PC-9 (cell line): Measurements from ENCODE around the gene DSCAML1. TPM values are rescaled to one million over a fixed set of nuclear protein-coding genes. Genes with fewer than 3 reads are reported as not detected.

Experiments
- BruUV-seq: library from RNA; stranded (reverse); fragments of 400-500 nt; replicated peaks from 2 replicates; lab custom pipeline; 2021; lab: Mats Ljungman, UMichigan
- CTCF ChIA-PET: fragments of 300-600 bp; sonication (Branson Sonifier 250); formaldehyde crosslinking; loops from one replicate; lab custom pipeline; 2022; ENCODE audit warnings: antibody characterized with exemption; lab: Charles Lee
- POLR2A ChIA-PET: fragments of 300-600 bp; sonication (Branson Sonifier 250); formaldehyde crosslinking; loops from one replicate; lab custom pipeline; 2022; ENCODE audit warnings: antibody characterized with exemption; ENCODE audit not compliant: unreplicated experiment; lab: Charles Lee
- DNase-seq, 2 experiments: peaks; one replicate each; pipeline versions ENCODE4 v3.0.0 to v3.0.0-alpha.2; 2015 to 2022; ENCODE audit warnings: mixed read lengths in 1 of 2
- H2AFZ ChIP-seq: fragments of 200-600 bp; sonication (generic); 2 replicates; pipeline ENCODE4 v1.8.1; 2017; ENCODE audit warnings: antibody characterized with exemption
- H3F3A ChIP-seq: fragments of 200-600 bp; sonication (generic); 2 replicates; pipeline ENCODE4 v1.8.1; 2017; ENCODE audit warnings: antibody characterized with exemption, mild to moderate bottlenecking, low read depth; ENCODE audit not compliant: insufficient read depth
- H3K27ac ChIP-seq: fragments of 200-600 bp; sonication (generic); 2 replicates; pipeline ENCODE4 v1.6.1; 2016; ENCODE audit warnings: mixed run types
- H3K27me3 ChIP-seq: fragments of 200-600 bp; sonication (generic); 2 replicates; pipeline ENCODE4 v1.6.1; 2016; ENCODE audit warnings: low read depth, mixed run types; ENCODE audit not compliant: insufficient read depth
- H3K36me3 ChIP-seq: fragments of 200-600 bp; sonication (generic); 2 replicates; pipeline ENCODE4 v1.6.1; 2016; ENCODE audit warnings: low read depth, mixed run types
- H3K4me1 ChIP-seq: fragments of 200-600 bp; sonication (generic); replicated peaks from 2 replicates; pipeline ENCODE4 v1.6.1; 2016; ENCODE audit warnings: mixed run types; ENCODE audit not compliant: insufficient read depth
- H3K4me2 ChIP-seq: fragments of 200-600 bp; sonication (generic); 2 replicates; pipeline ENCODE4 v1.6.1; 2017; ENCODE audit warnings: mixed run types
- H3K4me3 ChIP-seq: fragments of 200-600 bp; sonication (generic); 2 replicates; pipeline ENCODE4 v1.6.1; 2016; ENCODE audit warnings: mixed run types
- H3K79me2 ChIP-seq: fragments of 200-600 bp; sonication (generic); 2 replicates; pipeline ENCODE4 v1.6.1; 2017; ENCODE audit warnings: low read depth, mixed run types
- H3K9me2 ChIP-seq: fragments of 200-600 bp; sonication (generic); 2 replicates; pipeline ENCODE4 v1.8.1; 2017; ENCODE audit warnings: mild to moderate bottlenecking; ENCODE audit not compliant: insufficient read depth
- H3K9me3 ChIP-seq: fragments of 200-600 bp; sonication (generic); 2 replicates; pipeline ENCODE4 v1.8.1; 2016; ENCODE audit warnings: low read depth; ENCODE audit not compliant: insufficient read depth
- H4K20me1 ChIP-seq: fragments of 200-600 bp; sonication (generic); 2 replicates; pipeline ENCODE4 v1.8.1; 2017; ENCODE audit not compliant: insufficient read depth
- CTCF ChIP-seq: fragments of 200-600 bp; sonication (generic); conservative IDR thresholded peaks from 2 replicates; pipeline ENCODE4 v1.6.1; 2017; ENCODE audit warnings: mixed run types, antibody characterized with exemption, mild to moderate bottlenecking, moderate library complexity
- EZH2 ChIP-seq: fragments of 200-600 bp; sonication (generic); IDR thresholded peaks from 2 replicates; pipeline ENCODE4 v1.8.0; 2017; ENCODE audit warnings: antibody characterized with exemption, low read depth
- intact Hi-C: fragments of 100-400 bp; cut with micrococcal nuclease; formaldehyde crosslinking; loops from one replicate; pipeline ENCODE4 v1.10.0; 2022; ENCODE audit not compliant: unreplicated experiment
- total RNA-seq: library from RNA; stranded (reverse); gene quantifications from 2 replicates; pipeline ENCODE4 v1.2.3, GENCODE V29; 2021

DSCAML1 gene
- total RNA-seq, 1 experiment from 2014 or later: not detected

- CTCF ChIA-PET: no interaction called here
- peaks cover 100% of the 10 kb centered on the region for H3K27me3 ChIP-seq
- DNase-seq: no peak
Measured at GRCh38 chr11:117495357-117495756, 301.7 kb downstream of the DSCAML1 start.

GRCh38 chr11:117492578-117493251 is 304.3 kb downstream of the DSCAML1 start:
- Histone ChIP-seq H3K27me3 (peaks cover 100% of the 10 kb centered on the region), H3K4me2 (no peak overlapping the region), H3F3A (no peaks in the 10 kb centered on the region), H3K27ac (no peak overlapping the region), H3K36me3 (no peaks in the 10 kb centered on the region), H4K20me1 (0 out of 2 replicates have a peak, but pooled peaks cover 4% of the 10 kb centered on the region), H3K79me2 (no peaks in the 10 kb centered on the region), H3K9me2 (no peaks in the 10 kb centered on the region), H3K4me1 (no peaks in the 10 kb centered on the region), H3K9me3 (no peaks in the 10 kb centered on the region), H2AFZ (no peak overlapping the region), H3K4me3 (no peak overlapping the region)
- intact Hi-C loops: no loop called here
- DNase-seq: no peak
- no TSS peak for BruUV-seq
- 0 out of 2 replicates have a peak, but pooled peaks have one; percentile 67 for TF ChIP-seq EZH2
- no peak for TF ChIP-seq CTCF
- ChIA-PET POLR2A (no interaction called here), CTCF (no interaction called here)

More at GRCh38 chr11:117495357-117495756, 301.7 kb downstream of the DSCAML1 start:
- Histone ChIP-seq H3F3A (no peaks in the 10 kb centered on the region), H3K4me3 (no peak overlapping the region), H4K20me1 (no peaks in the 10 kb centered on the region), H3K4me2 (no peak overlapping the region), H3K79me2 (no peaks in the 10 kb centered on the region), H2AFZ (no peak overlapping the region), H3K36me3 (no peaks in the 10 kb centered on the region), H3K4me1 (no peaks in the 10 kb centered on the region), H3K9me3 (no peaks in the 10 kb centered on the region), H3K9me2 (no peaks in the 10 kb centered on the region), H3K27ac (no peak overlapping the region)
- BruUV-seq: no TSS peak
- POLR2A ChIA-PET: no interaction called here
- intact Hi-C loops: no loop called here
- TF ChIP-seq EZH2: no peak
- TF ChIP-seq CTCF: no peak

- Histone ChIP-seq H3K4me3 (no peak overlapping the region), H3K9me2 (no peaks in the 10 kb centered on the region), H3K27me3 (peaks cover 95% of the 10 kb centered on the region), H2AFZ (no peak overlapping the region), H3K9me3 (no peaks in the 10 kb centered on the region), H3K27ac (no peak overlapping the region), H3K36me3 (no peaks in the 10 kb centered on the region), H3F3A (no peaks in the 10 kb centered on the region), H4K20me1 (0 out of 2 replicates have a peak, but pooled peaks cover 4% of the 10 kb centered on the region), H3K4me1 (no peaks in the 10 kb centered on the region), H3K4me2 (no peak overlapping the region), H3K79me2 (no peaks in the 10 kb centered on the region)
- ChIA-PET CTCF (no interaction called here), POLR2A (no interaction called here)
- intact Hi-C loops: no loop called here
- no TSS peak for BruUV-seq
- TF ChIP-seq EZH2: no peak
- no peak for TF ChIP-seq CTCF
- DNase-seq: no peak
Measured at GRCh38 chr11:117490911-117491310, 306.1 kb downstream of the DSCAML1 start.
